A549 (cell line): ENCODE data around the gene AP3B1.

Experiments
- CHD2 ChIP-seq: fragments of 150-350 bp; IDR thresholded peaks from 2 replicates; pipeline ENCODE4 v1.6.1; 2014; ENCODE audit warnings: low read length; ENCODE audit not compliant: partially characterized antibody
- CTCF ChIP-seq: fragments of >200 bp; sonication (Bioruptor Twin); formaldehyde crosslinking; IDR thresholded peaks from 3 replicates; pipeline ENCODE4 v1.5.1; 2016
- ELK1 ChIP-seq: fragments of 150-350 bp; IDR thresholded peaks from 2 replicates; pipeline ENCODE4 v1.6.1; 2014; ENCODE audit warnings: low read depth, mild to moderate bottlenecking, low read length
- EP300 ChIP-seq, 2 experiments: fragments of >200 bp; sonication (Bioruptor Twin); formaldehyde crosslinking; IDR thresholded peaks; 2 replicates in 1 of 2; 3 replicates in 1 of 2; pipeline ENCODE4 v1.6.1; 2016 to 2017
- HDAC2 ChIP-seq: fragments of 200-600 bp; sonication (generic); IDR thresholded peaks from 2 replicates; pipeline ENCODE4 v1.6.1; 2016
- HOXB13 ChIP-seq: fragments of 250-450 bp; sonication (Bioruptor Pico); IDR thresholded peaks from 2 replicates; pipeline ENCODE4 v1.5.0; 2020; ENCODE audit warnings: low read depth, mild to moderate bottlenecking, moderate library complexity
- JUN ChIP-seq, 2 experiments: fragments of >200 bp; sonication (Bioruptor Twin); formaldehyde crosslinking; IDR thresholded peaks; 2 replicates in 1 of 2; 3 replicates in 1 of 2; pipeline ENCODE4 v1.6.1; 2016 to 2017
- JUNB ChIP-seq: fragments of >200 bp; sonication (Bioruptor Twin); formaldehyde crosslinking; IDR thresholded peaks from 2 replicates; pipeline ENCODE4 v1.6.1; 2016
- MAX ChIP-seq: IDR thresholded peaks from 2 replicates; pipeline ENCODE4 v1.6.1; 2012
- MAZ ChIP-seq: fragments of 150-350 bp; IDR thresholded peaks from 2 replicates; pipeline ENCODE4 v1.6.1; 2014; ENCODE audit warnings: antibody characterized with exemption, low read depth, low read length, borderline replicate concordance
- POLR2A ChIP-seq: IDR thresholded peaks from 2 replicates; pipeline ENCODE4 v1.6.1; 2012; ENCODE audit warnings: mild to moderate bottlenecking, low read length
- RAD21 ChIP-seq, 2 experiments: fragments of >200 bp in 1 of 2; sonication (Bioruptor Twin) in 1 of 2; formaldehyde crosslinking in 1 of 2; IDR thresholded peaks in 1 of 2; conservative IDR thresholded peaks in 1 of 2; 2 replicates in 1 of 2; 3 replicates in 1 of 2; pipeline ENCODE4 v1.6.1; 2012 to 2018; ENCODE audit warnings: inconsistent platforms in 1 of 2
- REST ChIP-seq: fragments of 200-600 bp; sonication (generic); IDR thresholded peaks from 2 replicates; pipeline ENCODE4 v1.6.1; 2016; ENCODE audit warnings: antibody characterized with exemption, mild to moderate bottlenecking, moderate library complexity
- RFX5 ChIP-seq: fragments of 450-650 bp; IDR thresholded peaks from 2 replicates; pipeline ENCODE4 v1.7.1; 2014; ENCODE audit warnings: antibody characterized with exemption, mild to moderate bottlenecking, moderate library complexity

- no peak for TF ChIP-seq JUNB
- no peak for TF ChIP-seq CTCF
- TF ChIP-seq EP300 (IDR thresholded peaks at IDR 0.05), result no peak
- TF ChIP-seq RFX5, result no peak
- no peak for TF ChIP-seq POLR2A
- no peak for TF ChIP-seq CHD2
- TF ChIP-seq HOXB13, result no peak
- no peak for TF ChIP-seq RAD21 (conservative IDR thresholded peaks at IDR 0.05 in 1 of 2, IDR thresholded peaks at IDR 0.05 in 1 of 2)
- no peak for TF ChIP-seq ELK1
- no peak for TF ChIP-seq MAZ
- TF ChIP-seq HDAC2, result no peak
- TF ChIP-seq MAX, result no peak
- no peak for TF ChIP-seq REST
- TF ChIP-seq JUN (IDR thresholded peaks at IDR 0.05), result no peak
These were observed 185.9 kb downstream of the AP3B1 start for GRCh38 chr5:78108564-78108963.
